K562 (cell line): Measurements from ENCODE around the gene UBR4. TPM values are rescaled to one million over a fixed set of nuclear protein-coding genes. Genes with fewer than 3 reads are reported as not detected.

Source experiments
- ATAC-seq: fragments of 200-7000 bp; cut with Tn5 transposase; 3 replicates; pipeline ENCODE4 v1.9.1; 2020; ENCODE audit warnings: moderate library complexity
- BruUV-seq: library from RNA; stranded (reverse); fragments of 400-500 nt; replicated peaks from 2 replicates; lab custom pipeline; 2021; lab: Mats Ljungman, UMichigan
- CTCF ChIA-PET: fragments of 300-600 bp; formaldehyde crosslinking; extraction: SDS; loops from one replicate; lab custom pipeline; 2021; ENCODE audit warnings: low intra/inter-chr PET ratio; lab: Yijun Ruan, JAX
- POLR2A ChIA-PET: fragments of 300-600, 350-650 bp; sonication (Branson Sonifier 250); formaldehyde crosslinking; extraction: SDS; loops from one replicate; lab custom pipeline; 2021; ENCODE audit warnings: antibody characterized with exemption, inconsistent platforms; lab: Yijun Ruan, JAX
- DNase-seq, 4 experiments: peaks; one replicate each; pipeline versions ENCODE4 v3.0.0 to v3.0.0-alpha.2; 2011 to 2018; ENCODE audit warnings: low spot score in 3 of 4, mixed read lengths in 3 of 4; ENCODE audit errors: extremely low read depth in 1 of 4
- FAIRE-seq: peaks from 2 replicates; lab custom pipeline; 2011; peaks lifted over from hg19 to GRCh38; lab: Jason Lieb, UNC
- H2AFZ ChIP-seq: 2 replicates; pipeline ENCODE4 v1.6.0; 2011; ENCODE audit warnings: low read depth, low read length, control low read depth, inconsistent platforms
- H3K27ac ChIP-seq: fragments of 200-600 bp; 3 replicates; pipeline ENCODE4 v1.8.0; 2011; ENCODE audit warnings: low read depth, mild to moderate bottlenecking, control low read depth, inconsistent platforms, low read length, moderate library complexity, mixed read lengths; ENCODE audit errors: extremely low read depth
- H3K27me3 ChIP-seq, 2 experiments: fragments of 300-600 bp in 1 of 2; 2 replicates in 1 of 2; 3 replicates in 1 of 2; pipeline versions ENCODE4 v1.6.0 to v1.8.0; 2011; ENCODE audit warnings: inconsistent platforms in 2 of 2, low read length in 2 of 2, mild to moderate bottlenecking in 1 of 2, mixed read lengths in 1 of 2, moderate library complexity in 1 of 2; ENCODE audit not compliant: control insufficient read depth in 2 of 2, insufficient read depth in 2 of 2
- H3K36me3 ChIP-seq: fragments of 300-600 bp; 3 replicates; pipeline ENCODE4 v1.8.0; 2011; ENCODE audit warnings: mild to moderate bottlenecking, low read length, inconsistent platforms; ENCODE audit not compliant: control insufficient read depth, insufficient read depth
- H3K4me1 ChIP-seq, 2 experiments: fragments of 200-600 bp in 1 of 2; replicated peaks in 1 of 2; 2 replicates in 1 of 2; 3 replicates in 1 of 2; pipeline versions ENCODE4 v1.5.1 to v1.8.0; 2011; ENCODE audit warnings: inconsistent platforms in 2 of 2, low read length in 2 of 2, mild to moderate bottlenecking in 1 of 2, mixed read lengths in 1 of 2, moderate library complexity in 1 of 2; ENCODE audit not compliant: control insufficient read depth in 2 of 2, insufficient read depth in 2 of 2
- H3K4me2 ChIP-seq: 2 replicates; pipeline ENCODE4 v1.6.1; 2011; ENCODE audit warnings: low read length, control low read depth, inconsistent platforms, mixed read lengths; ENCODE audit not compliant: insufficient read depth
- H3K4me3 ChIP-seq: fragments of 200-600 bp; sonication (generic), shearing (Covaris generic); 2 replicates; pipeline ENCODE4 v1.5.1; 2016; ENCODE audit warnings: control low read depth, inconsistent platforms
- H3K79me2 ChIP-seq: fragments of 200-600 bp; 3 replicates; pipeline ENCODE4 v1.8.0; 2011; ENCODE audit warnings: low read length, inconsistent platforms; ENCODE audit not compliant: control insufficient read depth, insufficient read depth
- H3K9ac ChIP-seq, 2 experiments: 2 replicates each; pipeline versions ENCODE4 v1.6.0 to v1.6.1; 2011; ENCODE audit warnings: low read depth in 2 of 2, low read length in 2 of 2, control low read depth in 1 of 2, inconsistent platforms in 1 of 2, mild to moderate bottlenecking in 1 of 2, mixed read lengths in 1 of 2; ENCODE audit not compliant: insufficient read depth in 1 of 2
- H3K9me1 ChIP-seq: one replicate; pipeline ENCODE4 v1.6.0; 2011; ENCODE audit warnings: inconsistent platforms, mild to moderate bottlenecking, low read length, moderate library complexity; ENCODE audit not compliant: control insufficient read depth, insufficient read depth
- H3K9me3 ChIP-seq: replicated peaks from 2 replicates; pipeline ENCODE4 v1.5.1; 2011; ENCODE audit warnings: low read depth, low read length, inconsistent platforms; ENCODE audit not compliant: control insufficient read depth, insufficient read depth
- H4K20me1 ChIP-seq: replicated peaks from 2 replicates; pipeline ENCODE4 v1.6.1; 2011; ENCODE audit warnings: low read length, inconsistent platforms, mixed read lengths; ENCODE audit not compliant: control insufficient read depth, insufficient read depth
- CBFA2T2 ChIP-seq: fragments of 450-650 bp; conservative IDR thresholded peaks from 2 replicates; pipeline ENCODE4 v1.6.1; 2017; ENCODE audit warnings: mild to moderate bottlenecking
- GABPB2 ChIP-seq: fragments of 250-450 bp; sonication (Bioruptor Pico); conservative IDR thresholded peaks from 2 replicates; pipeline ENCODE4 v1.5.1; 2021; ENCODE audit warnings: mild to moderate bottlenecking
- MEF2D ChIP-seq: conservative IDR thresholded peaks from 2 replicates; pipeline ENCODE4 v1.6.1; 2016; ENCODE audit warnings: low read depth, missing genetic modification characterization, missing compliant biosample characterization
- NFIC ChIP-seq: fragments of 450-650 bp; IDR thresholded peaks from 2 replicates; pipeline ENCODE4 v1.6.1; 2017; ENCODE audit warnings: mild to moderate bottlenecking, inconsistent platforms
- NFIX ChIP-seq: fragments of 250-450 bp; sonication (Bioruptor Pico); IDR thresholded peaks from 2 replicates; pipeline ENCODE4 v1.4.0; 2020; ENCODE audit warnings: low read depth, mild to moderate bottlenecking, moderate library complexity
- POLR2G ChIP-seq: fragments of 200-400 bp; formaldehyde crosslinking; IDR thresholded peaks from 2 replicates; pipeline ENCODE4 v1.6.1; 2017; ENCODE audit warnings: low read depth, mild to moderate bottlenecking, antibody characterized with exemption, low read length, moderate library complexity
- RBFOX2 ChIP-seq: fragments of 200-400 bp; formaldehyde crosslinking; IDR thresholded peaks from 2 replicates; pipeline ENCODE4 v1.6.1; 2017; ENCODE audit warnings: low read depth, mild to moderate bottlenecking, low read length, moderate library complexity
- RBM22 ChIP-seq: fragments of 200-400 bp; formaldehyde crosslinking; IDR thresholded peaks from 2 replicates; pipeline ENCODE4 v1.6.1; 2018; ENCODE audit warnings: low read length, low read depth; ENCODE audit not compliant: poor library complexity, severe bottlenecking
- SAP30 ChIP-seq: fragments of 200-600 bp; sonication (generic); IDR thresholded peaks from 2 replicates; pipeline ENCODE4 v1.6.1; 2012; ENCODE audit warnings: borderline replicate concordance, low read depth, mild to moderate bottlenecking, moderate library complexity, low read length, control low read depth, inconsistent platforms; ENCODE audit not compliant: insufficient read depth, poor library complexity, severe bottlenecking
- SMAD4 ChIP-seq: fragments of 250-450 bp; sonication (Bioruptor Pico); conservative IDR thresholded peaks from 2 replicates; pipeline ENCODE4 v1.8.0; 2021; ENCODE audit warnings: inconsistent platforms, mild to moderate bottlenecking, moderate library complexity
- YY1 ChIP-seq, 3 experiments: IDR thresholded peaks; 2 replicates each; pipeline ENCODE4 v1.6.1; 2011; ENCODE audit warnings: low read length in 2 of 3, mild to moderate bottlenecking in 2 of 3, moderate library complexity in 2 of 3, borderline replicate concordance in 1 of 3, control low read depth in 1 of 3, low read depth in 1 of 3; ENCODE audit not compliant: insufficient read depth in 3 of 3, insufficient replicate concordance in 2 of 3, control insufficient read depth in 1 of 3, insufficient read length in 1 of 3; ENCODE audit errors: extremely low read depth in 1 of 3
- ZNF445 ChIP-seq: fragments of 250-450 bp; sonication (Bioruptor Pico); IDR thresholded peaks from 2 replicates; pipeline ENCODE4 v1.4.0; 2020; ENCODE audit warnings: low read depth, mild to moderate bottlenecking, moderate library complexity
- WGBS: fragments of 100-300 bp; shearing (Covaris generic); methylation state at CpG from one replicate; pipeline ENCODE4 v1.1.6; 2016; ENCODE audit warnings: low coverage, mixed read lengths; ENCODE audit not compliant: insufficient coverage; ENCODE audit errors: missing lambda C conversion rate; 5-methylcytosine and 5-hydroxymethylcytosine counted together
- in situ Hi-C: fragments of 300-500 bp; cut with MboI; formaldehyde crosslinking; loops from 4 replicates; pipeline ENCODE4 v1.15.0; 2018; ENCODE audit warnings: inconsistent platforms, mixed read lengths
- intact Hi-C: fragments of 100-400 bp; cut with micrococcal nuclease; formaldehyde crosslinking; loops from 2 replicates; pipeline ENCODE4 v1.14.2; 2022
- polyA plus RNA-seq, 8 experiments: library from polyadenylated mRNA; depleted of rRNA in 4 of 8; stranded (reverse) in 5 of 8; unstranded in 3 of 8; fragments of >200 nt; fragmentation: Nextera tagmentation in 2 of 8; fragmentation: Illumina TruSeq in 1 of 8; extraction: Ambion mirVana in 2 of 8; extraction: Trizol in 1 of 8; gene quantifications; 2 replicates each; pipeline versions ENCODE4 v1.2.1 to v1.2.3, GENCODE V29; 2011 to 2014; ENCODE audit warnings: inconsistent platforms in 1 of 8, missing spikeins in 1 of 8
- total RNA-seq, 7 experiments: library from RNA; depleted of rRNA in 6 of 7; stranded (reverse); fragments of >200 nt in 6 of 7; fragmentation: Illumina TruSeq in 2 of 7; extraction: Trizol in 2 of 7; gene quantifications; 2 replicates each; pipeline versions ENCODE4 v1.2.1 to v1.2.3, GENCODE V29; 2011 to 2021; ENCODE audit warnings: low replicate concordance in 1 of 7

UBR4 gene
- total and polyA plus RNA-seq, 9 of the 15 experiments (the other 6 are each of a cell fraction or from before 2014, with no cell fraction given) = 55.4 to 277 (median 123) TPM

DNA sequence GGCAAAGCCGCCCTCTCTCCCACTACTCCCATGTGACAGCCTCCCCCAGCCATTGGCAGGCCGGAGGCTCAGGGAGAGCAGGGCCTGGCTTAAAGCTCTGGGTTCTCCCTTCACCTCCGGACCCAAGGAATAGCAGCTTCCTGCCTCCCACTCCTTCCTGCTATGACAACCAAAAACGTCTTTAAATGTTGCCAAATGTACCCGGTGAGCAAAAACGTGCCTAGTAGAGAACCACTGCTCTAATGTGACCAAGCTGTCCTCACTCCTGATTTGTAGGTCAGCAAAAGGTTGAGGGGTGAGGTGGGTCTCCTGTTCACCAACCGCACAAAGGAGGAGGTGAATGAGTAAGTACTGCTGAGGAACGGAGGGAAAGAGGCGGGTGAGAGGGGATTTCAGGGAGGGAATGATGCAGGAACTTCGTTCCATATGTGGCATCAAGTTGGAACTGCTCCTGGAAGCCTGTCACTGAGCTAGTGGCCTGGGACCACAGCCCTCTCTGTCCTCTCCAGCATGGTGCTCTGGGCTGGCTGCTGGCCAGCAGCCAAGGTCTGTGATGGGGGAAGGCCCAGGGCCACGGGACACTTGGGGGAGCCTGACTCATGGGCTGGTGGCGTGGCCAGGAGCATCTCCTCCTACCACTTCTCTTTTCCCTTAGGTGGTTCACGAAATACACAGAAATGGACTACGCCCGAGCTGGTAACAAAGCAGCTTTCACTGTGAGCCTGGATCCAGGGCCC is 47.3 kb upstream of the UBR4 start:
- Histone ChIP-seq H3K4me2 (no peak overlapping the region), H3K79me2 (peaks cover 43% of the 10 kb centered on the region), H3K36me3 (peaks cover 84% of the 10 kb centered on the region), H3K27ac (no peak overlapping the region), H4K20me1 (peaks cover 10% of the 10 kb centered on the region), H3K9me1 (peaks cover 3% of the 10 kb centered on the region), H3K27me3 (no peaks in the 10 kb centered on the region), H3K4me1 (peaks cover 14 to 23% of the 10 kb centered on the region in 2 experiments; a peak in 4 of 5 replicates), H3K9me3 (no peaks in the 10 kb centered on the region), H3K9ac (no peak overlapping the region), H3K4me3 (no peak overlapping the region), H2AFZ (no peak overlapping the region)
- ATAC-seq (no peak), DNase-seq (peak in 2 of 4 experiments; percentile 37 to 38), FAIRE-seq (no peak)
- intact Hi-C loops (no loop called here), in situ Hi-C loops (no loop called here)
- ChIA-PET POLR2A (interaction anchor here (0.6 to 2.2 kb wide), 4 partner anchors 8 to 40 kb away, joined by 3 to 9 read pairs (median 4); no protein-coding TSS in a partner anchor), CTCF (no interaction called here)
- BruUV-seq = no TSS peak
- WGBS = 68% methylated on average over 14 of the region's 15 CpGs
- TF ChIP-seq RBFOX2 (peak; percentile 43; the same call in 1 of the 2 replicates), ZNF445 (no peak), NFIC (peak; percentile 78), SAP30 (no peak), RBM22 (peak; percentile 26), GABPB2 (no peak), YY1 (IDR thresholded peaks at IDR 0.05; ENCODE audit: borderline replicate concordance in 1 of 3, control insufficient read depth in 1 of 3, extremely low read depth in 1 of 3, insufficient read depth in 3 of 3, insufficient read length in 1 of 3, insufficient replicate concordance in 2 of 3, low read depth in 1 of 3, low read length in 2 of 3) (no peak), NFIX (CRISPR knock-in tag) (no peak), POLR2G (peak; percentile 45), SMAD4 (CRISPR knock-in tag) (no peak), CBFA2T2 (no peak), MEF2D (tag) (no peak)
